Esophagus squamous epithelium (tissue), 5 donors: ENCODE data around the gene MTA2. TPM values are rescaled to one million over a fixed set of nuclear protein-coding genes. Genes with fewer than 3 reads are reported as not detected.

ENCODE experiments used
- DNase-seq: peaks from one replicate; lab custom pipeline; 2025; lab: John Stamatoyannopoulos, UW
- H3K27ac ChIP-seq, 4 donors: fragments of 200-600 bp; sonication (generic); one replicate each; pipeline ENCODE4 v1.5.1; 2016 to 2019; ENCODE audit warnings: mild to moderate bottlenecking in 1 of 4
- H3K27me3 ChIP-seq, 4 donors: fragments of 200-600 bp; sonication (generic); 1 replicate in 3 of 4; 2 replicates in 1 of 4; pipeline versions ENCODE4 v1.5.1 to v1.6.0; 2017 to 2021; ENCODE audit warnings: antibody characterized with exemption in 1 of 4
- H3K36me3 ChIP-seq, 3 donors: fragments of 200-600 bp; sonication (generic); one replicate each; pipeline ENCODE4 v1.5.1; 2016 to 2019
- H3K4me1 ChIP-seq, 3 donors: fragments of 200-600 bp; sonication (generic); one replicate each; pipeline ENCODE4 v1.5.1; 2017 to 2019
- H3K4me3 ChIP-seq, 4 donors: fragments of 200-600 bp; sonication (generic); 1 replicate in 3 of 4; 2 replicates in 1 of 4; pipeline ENCODE4 v1.5.1; 2016 to 2019; ENCODE audit warnings: mild to moderate bottlenecking in 2 of 4, moderate library complexity in 1 of 4
- H3K9me3 ChIP-seq, 3 donors: fragments of 200-600 bp; sonication (generic); one replicate each; pipeline ENCODE4 v1.5.1; 2016 to 2019
- POLR2A ChIP-seq, 4 donors: fragments of 450-650 bp; IDR thresholded peaks; one replicate each; pipeline ENCODE4 v1.6.1; 2017; ENCODE audit warnings: antibody characterized with exemption in 4 of 4, mild to moderate bottlenecking in 4 of 4, moderate library complexity in 3 of 4
- WGBS, 2 donors: methylation state at CpG; one replicate each; pipeline ENCODE4 v1.1.5; 2018; 5-methylcytosine and 5-hydroxymethylcytosine counted together
- intact Hi-C: fragments of 100-400 bp; cut with DNase I; formaldehyde crosslinking; loops from one replicate; pipeline ENCODE4 v1.15.0; 2022
- total RNA-seq, 4 donors: library from RNA; depleted of rRNA; stranded (reverse); fragments of >200 nt; gene quantifications; one replicate each; pipeline ENCODE4 v1.1.0, GENCODE V29; 2016
- TF ChIP-seq, protein P1 (sequence below), 6 experiments: fragments of 450-650 bp in 4 of 6; fragments of 200-600 bp in 2 of 6; sonication (generic) in 2 of 6; IDR thresholded peaks; one replicate each; pipeline ENCODE4 v1.5.1; 2016 to 2019; ENCODE audit warnings: antibody characterized with exemption in 6 of 6, mild to moderate bottlenecking in 4 of 6, moderate library complexity in 4 of 6
- donor health status: DM: yes; HTN: yes; CAD: no.

MTA2 gene
- total RNA-seq, 4 donors from 2014 or later, result 103 to 132 (median 111) TPM

DNA sequence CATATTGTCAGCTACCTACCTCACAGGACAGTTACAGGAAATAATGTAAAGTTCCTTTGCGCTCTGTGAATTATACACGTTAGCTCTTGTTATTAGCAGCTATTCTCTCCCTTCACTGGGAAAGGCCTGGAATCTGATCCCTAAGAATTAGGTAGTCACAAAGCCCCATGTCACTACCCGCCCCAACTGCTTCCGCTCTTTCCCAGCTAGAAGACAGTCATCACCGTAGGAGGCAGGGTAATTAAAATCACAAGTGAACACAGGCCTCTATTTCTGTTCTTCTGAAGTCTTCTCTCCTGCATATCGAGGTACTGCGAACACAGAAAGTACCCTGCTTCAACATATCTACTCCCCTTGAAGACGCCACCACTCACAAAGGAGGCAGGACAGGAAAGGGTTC is 42.5 kb downstream of the MTA2 start:
- TF ChIP-seq, protein P1, sequence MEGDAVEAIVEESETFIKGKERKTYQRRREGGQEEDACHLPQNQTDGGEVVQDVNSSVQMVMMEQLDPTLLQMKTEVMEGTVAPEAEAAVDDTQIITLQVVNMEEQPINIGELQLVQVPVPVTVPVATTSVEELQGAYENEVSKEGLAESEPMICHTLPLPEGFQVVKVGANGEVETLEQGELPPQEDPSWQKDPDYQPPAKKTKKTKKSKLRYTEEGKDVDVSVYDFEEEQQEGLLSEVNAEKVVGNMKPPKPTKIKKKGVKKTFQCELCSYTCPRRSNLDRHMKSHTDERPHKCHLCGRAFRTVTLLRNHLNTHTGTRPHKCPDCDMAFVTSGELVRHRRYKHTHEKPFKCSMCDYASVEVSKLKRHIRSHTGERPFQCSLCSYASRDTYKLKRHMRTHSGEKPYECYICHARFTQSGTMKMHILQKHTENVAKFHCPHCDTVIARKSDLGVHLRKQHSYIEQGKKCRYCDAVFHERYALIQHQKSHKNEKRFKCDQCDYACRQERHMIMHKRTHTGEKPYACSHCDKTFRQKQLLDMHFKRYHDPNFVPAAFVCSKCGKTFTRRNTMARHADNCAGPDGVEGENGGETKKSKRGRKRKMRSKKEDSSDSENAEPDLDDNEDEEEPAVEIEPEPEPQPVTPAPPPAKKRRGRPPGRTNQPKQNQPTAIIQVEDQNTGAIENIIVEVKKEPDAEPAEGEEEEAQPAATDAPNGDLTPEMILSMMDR (IDR thresholded peaks at IDR 0.05), result no peak
- no peak for TF ChIP-seq POLR2A (IDR thresholded peaks at IDR 0.05)
- peaks cover 14 to 56% (median 21%) of the 10 kb centered on the region in 3 donors for H3K36me3 ChIP-seq
- intact Hi-C loops, result loop anchor here (5.0 kb wide), 1 partner anchor 162 kb away; no protein-coding TSS in a partner anchor
- H3K9me3 ChIP-seq, result no peaks in the 10 kb centered on the region
- peak overlapping the region; percentile 86 to 95 (median 94) for H3K27ac ChIP-seq
- 55 to 56% methylated on average over 7 to 8 of the region's 8 CpGs for WGBS, 2 donors
- H3K4me1 ChIP-seq, result peaks cover 49 to 93% (median 75%) of the 10 kb centered on the region in 3 donors
- DNase-seq, result no peak
- no peaks in the 10 kb centered on the region for H3K27me3 ChIP-seq
- H3K4me3 ChIP-seq, result no peak overlapping the region

DNA sequence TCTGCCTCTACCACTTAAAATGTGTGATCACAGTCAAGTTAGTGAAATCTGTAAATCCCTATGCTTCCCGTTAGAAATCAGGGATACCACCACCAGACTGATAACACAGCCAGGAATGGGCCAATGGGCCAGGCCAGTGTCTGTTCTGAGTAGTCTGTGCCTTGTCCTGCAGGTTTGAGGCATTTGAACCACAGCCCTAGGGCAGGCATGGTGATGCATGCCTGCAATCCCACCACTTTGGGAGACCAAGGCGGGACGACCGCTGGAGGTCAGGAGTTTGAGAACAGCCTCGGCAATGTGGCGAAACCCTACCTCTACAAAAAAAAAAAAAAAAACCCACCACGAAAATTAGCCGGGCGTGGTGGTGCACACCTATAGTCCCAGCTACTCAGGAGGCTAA is 43.0 kb downstream of the MTA2 start:
- WGBS, 2 donors, result 49 to 67% methylated on average over 6 of the region's 9 CpGs
- intact Hi-C loops, result loop anchor here (5.0 kb wide), 1 partner anchor 161 kb away; no protein-coding TSS in a partner anchor
- no peaks in the 10 kb centered on the region for H3K9me3 ChIP-seq
- DNase-seq, result no peak
- H3K27me3 ChIP-seq, result no peaks in the 10 kb centered on the region
- H3K4me3 ChIP-seq, result no peak overlapping the region
- H3K27ac ChIP-seq, result peak overlapping the region; percentile 37 to 95 (median 92)
- peaks cover 55 to 98% (median 80%) of the 10 kb centered on the region in 3 donors for H3K4me1 ChIP-seq
- H3K36me3 ChIP-seq, result peaks cover 10 to 51% (median 21%) of the 10 kb centered on the region in 3 donors
- TF ChIP-seq POLR2A (IDR thresholded peaks at IDR 0.05), result no peak
- TF ChIP-seq, protein P1 (IDR thresholded peaks at IDR 0.05), result no peak

- Histone ChIP-seq H3K36me3 (peaks cover 0 to 35% (median 12%) of the 10 kb centered on the region in 3 donors), H3K27ac (peak overlapping the region; percentile 92 to 95 (median 94)), H3K4me1 (peaks cover 69 to 100% (median 95%) of the 10 kb centered on the region in 3 donors), H3K4me3 (peak overlapping the region in 2 of 4 donors; percentile 7 to 43), H3K27me3 (no peaks in the 10 kb centered on the region), H3K9me3 (no peaks in the 10 kb centered on the region)
- TF ChIP-seq, protein P1 (IDR thresholded peaks at IDR 0.05), result no peak
- no peak for TF ChIP-seq POLR2A (IDR thresholded peaks at IDR 0.05)
- 6 to 34% methylated on average over 1 to 2 of the region's 3 CpGs for WGBS, 2 donors
- DNase-seq, result no peak
- intact Hi-C loops, result loop anchor here (5.0 kb wide), 1 partner anchor 160 kb away; no protein-coding TSS in a partner anchor
These were observed 44.6 kb downstream of the MTA2 start for GRCh38 chr11:62556875-62557631.

- WGBS, 2 donors, result 1 to 8% methylated on average over 9 to 10 of the region's 14 CpGs
These were observed 45.4 kb downstream of the MTA2 start for GRCh38 chr11:62556108-62556874.

More at GRCh38 chr11:62556108-62556874, 45.4 kb downstream of the MTA2 start:
- H3K4me3 ChIP-seq, result peak overlapping the region in 3 of 4 donors; percentile 7 to 43 (median 22)
- intact Hi-C loops, result loop anchor here (5.0 kb wide), 1 partner anchor 159 kb away; no protein-coding TSS in a partner anchor
- H3K4me1 ChIP-seq, result peaks cover 77 to 100% (median 97%) of the 10 kb centered on the region in 3 donors
- no peaks in the 10 kb centered on the region for H3K27me3 ChIP-seq
- H3K27ac ChIP-seq, result peak overlapping the region; percentile 92 to 95 (median 94)
- peaks cover 0 to 29% (median 12%) of the 10 kb centered on the region in 3 donors for H3K36me3 ChIP-seq
- TF ChIP-seq, protein P1 (IDR thresholded peaks at IDR 0.05), result no peak
- no peak for TF ChIP-seq POLR2A (IDR thresholded peaks at IDR 0.05)
- DNase-seq, result peak; percentile 75
- no peaks in the 10 kb centered on the region for H3K9me3 ChIP-seq
